GM19438 (cell line): ENCODE measurements around the gene PRRX1.

ENCODE experiments used
- ATAC-seq: cut with Tn5 transposase; IDR thresholded peaks from one replicate; pipeline ENCODE4 v1.9.1; 2021; ENCODE audit warnings: low read depth; ENCODE audit not compliant: unreplicated experiment

PRRX1 gene

DNA sequence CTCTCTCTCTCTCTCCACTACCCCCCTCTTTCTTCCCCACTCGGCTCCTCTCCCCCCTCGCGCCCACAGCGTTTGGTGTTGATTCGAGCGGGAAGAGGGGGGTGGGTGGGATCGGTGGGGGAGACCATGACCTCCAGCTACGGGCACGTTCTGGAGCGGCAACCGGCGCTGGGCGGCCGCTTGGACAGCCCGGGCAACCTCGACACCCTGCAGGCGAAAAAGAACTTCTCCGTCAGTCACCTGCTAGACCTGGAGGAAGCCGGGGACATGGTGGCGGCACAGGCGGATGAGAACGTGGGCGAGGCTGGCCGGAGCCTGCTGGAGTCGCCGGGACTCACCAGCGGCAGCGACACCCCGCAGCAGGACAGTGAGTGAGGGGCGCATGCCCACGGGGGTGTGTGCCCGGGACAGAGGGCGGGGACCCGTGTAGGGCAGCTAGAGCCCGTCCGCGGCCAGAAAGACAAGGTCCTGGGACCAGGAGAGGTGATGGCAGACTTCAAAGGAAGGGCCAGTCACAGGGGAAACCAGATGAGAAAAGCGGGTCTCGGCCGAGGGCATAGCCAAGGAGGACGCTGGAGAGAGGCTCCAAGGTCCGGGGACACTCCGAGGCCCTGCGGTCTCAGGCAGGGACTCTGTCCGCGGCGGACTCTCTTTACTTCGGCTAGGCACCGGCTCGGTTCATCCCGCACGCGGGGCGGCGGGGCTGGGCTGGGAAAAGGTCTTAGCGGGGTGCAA, at the start of gene PRRX1:
PRRX1 (plus strand) TSS at position 39 of the 735 bp plus-strand sequence; CDS start at position 127, 88 bp downstream.
- no peak for ATAC-seq

GRCh38 chr1:170617591-170618330, 46.2 kb upstream of the PRRX1 start:
- no peak for ATAC-seq

DNA sequence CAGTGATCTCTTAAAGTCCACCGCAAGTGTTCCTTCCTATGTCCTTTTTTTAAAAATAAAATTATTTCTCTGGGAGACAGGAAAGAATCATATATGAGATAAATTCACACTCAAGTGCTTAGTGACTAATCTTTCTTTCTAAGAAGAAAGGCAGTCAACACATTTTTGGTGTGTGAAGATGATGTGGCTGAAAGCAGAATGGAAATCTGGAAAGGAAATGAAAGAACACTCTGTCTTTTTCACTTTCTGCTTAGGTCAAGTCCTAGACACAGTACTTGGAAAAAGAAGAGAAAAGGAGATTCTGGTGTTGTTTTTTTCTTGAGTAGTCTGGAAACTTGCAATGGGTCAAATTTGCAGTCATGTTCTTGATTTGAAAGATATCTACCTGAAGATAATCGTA, 45.5 kb upstream of the PRRX1 start:
- no peak for ATAC-seq

DNA sequence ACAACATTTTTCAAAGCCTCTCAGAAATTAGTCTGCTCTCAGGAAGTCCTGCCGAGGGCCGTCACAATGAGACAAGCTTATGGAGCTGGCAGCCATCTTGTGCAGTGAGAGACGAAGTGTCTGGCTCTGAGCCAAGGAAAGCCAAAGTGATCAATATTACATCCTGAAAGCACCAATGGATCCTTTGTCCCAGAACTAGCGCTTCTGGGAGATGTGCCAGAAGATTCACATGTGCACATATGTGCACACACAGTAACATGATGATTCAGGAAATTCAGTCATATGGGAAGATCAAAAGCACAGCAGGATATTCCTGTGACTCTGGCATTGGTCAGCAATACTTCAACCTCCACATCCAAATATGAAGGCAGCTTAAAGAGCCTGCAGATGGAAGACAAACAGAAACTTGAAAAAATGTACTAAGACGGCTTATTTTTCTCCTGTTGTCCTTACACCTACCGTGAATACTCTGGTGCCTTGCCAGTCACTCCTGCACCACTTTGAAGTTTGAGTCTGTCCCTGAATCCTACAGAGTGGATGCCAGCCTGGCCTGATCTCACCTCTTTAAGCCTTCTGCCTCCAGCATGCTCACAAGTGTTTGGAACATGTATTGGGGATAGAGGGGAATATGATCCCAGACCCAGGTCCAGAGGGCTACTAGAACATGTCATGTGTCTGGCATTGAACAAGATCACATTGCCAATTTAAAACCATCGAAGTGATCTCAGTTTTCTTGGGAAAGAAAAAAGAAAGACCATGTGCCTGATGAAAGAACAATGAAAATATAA, 44.5 kb upstream of the PRRX1 start:
- ATAC-seq = no peak

GRCh38 chr1:170620164-170620563, 43.8 kb upstream of the PRRX1 start:
- ATAC-seq = no peak

DNA sequence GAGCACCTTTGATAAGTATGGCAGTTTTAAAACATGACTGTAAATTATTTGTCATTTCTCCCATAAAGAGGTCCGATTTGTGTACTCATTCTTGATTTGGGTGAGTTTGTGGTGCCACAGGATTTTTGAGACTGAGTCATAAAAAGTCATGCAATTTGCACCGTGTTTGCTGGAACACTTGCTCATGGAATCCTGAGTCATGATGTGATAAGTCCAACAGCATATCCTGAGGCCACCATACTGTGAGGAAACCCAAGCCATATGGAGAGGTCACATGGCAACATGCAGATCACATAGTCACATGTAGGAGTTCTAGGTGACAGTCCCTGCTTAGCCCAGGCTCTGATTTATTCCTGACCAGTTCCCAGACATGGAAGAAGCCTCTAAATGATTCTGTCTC, 40.8 kb upstream of the PRRX1 start:
- ATAC-seq = no peak

DNA sequence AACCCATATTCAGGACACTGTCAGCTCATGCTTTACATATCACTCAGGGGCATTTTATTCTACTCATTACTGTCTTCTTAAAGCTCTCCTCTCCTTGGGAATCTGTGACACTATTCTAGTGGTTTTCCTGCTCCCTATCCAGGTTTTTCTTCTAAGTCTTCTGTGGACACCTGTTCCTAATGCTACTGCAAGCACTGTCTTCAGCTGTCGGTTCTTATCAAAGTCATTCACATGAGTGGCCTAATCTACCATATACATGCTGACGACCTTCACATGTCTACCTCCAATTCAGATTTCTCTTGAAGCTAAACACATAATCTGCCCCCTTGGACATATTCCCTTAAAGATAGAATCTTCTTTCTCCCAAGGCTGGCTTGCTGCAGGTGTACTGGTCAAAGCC, 39.8 kb upstream of the PRRX1 start:
- ATAC-seq = no peak

DNA sequence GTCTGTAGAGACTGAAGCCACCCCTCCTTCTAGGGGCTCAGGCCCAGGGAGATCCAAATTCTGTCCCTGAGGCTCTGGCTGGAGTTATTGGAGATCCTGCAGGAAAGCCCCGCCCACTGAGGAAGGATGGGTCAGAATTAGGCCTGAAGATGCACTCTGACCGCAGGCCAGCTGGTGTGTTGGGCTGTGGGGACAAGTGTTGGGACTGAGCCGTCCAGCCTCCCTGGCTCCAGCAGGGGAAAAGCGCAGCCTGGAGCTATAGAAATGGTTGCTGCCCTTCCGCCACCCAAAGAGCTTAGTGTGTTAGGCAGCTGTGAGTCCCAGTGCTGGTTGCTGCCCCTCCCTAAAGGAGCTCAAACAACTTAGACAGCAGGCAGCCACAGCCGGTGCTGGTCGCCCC, 33.0 kb upstream of the PRRX1 start:
- no peak for ATAC-seq

- ATAC-seq = no peak
Measured at GRCh38 chr1:170634293-170634692, 29.6 kb upstream of the PRRX1 start.

- ATAC-seq = no peak
Measured at GRCh38 chr1:170634824-170635410, 29.0 kb upstream of the PRRX1 start.

GRCh38 chr1:170640581-170640980, 23.4 kb upstream of the PRRX1 start:
- ATAC-seq = no peak

DNA sequence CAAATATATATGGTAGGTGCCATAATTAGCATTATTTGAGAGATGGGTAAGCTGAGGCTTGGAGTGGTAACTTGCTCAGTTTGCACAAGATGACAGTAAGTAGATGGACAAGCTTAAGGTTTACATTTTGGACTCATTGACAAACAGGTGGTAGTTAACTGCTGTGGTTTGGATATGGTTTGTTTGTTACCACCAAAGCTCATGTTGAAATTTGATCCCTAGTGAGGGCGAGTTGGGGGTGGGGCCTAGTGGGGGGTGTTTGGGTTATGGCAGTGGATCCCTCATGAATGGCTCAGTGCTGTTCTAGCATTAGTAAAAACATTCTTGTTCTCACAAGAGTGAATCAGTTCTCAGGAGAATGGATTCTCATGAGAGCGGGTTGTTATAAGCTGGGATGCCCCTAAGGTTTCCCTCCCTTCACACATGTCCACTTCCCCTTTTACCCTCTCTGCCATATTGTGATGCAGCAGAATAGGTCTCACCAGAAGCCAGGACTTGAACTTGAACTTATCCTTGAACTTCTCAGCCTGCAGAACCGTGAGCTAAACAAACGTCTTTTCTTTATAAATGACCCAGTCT, 6.6 kb upstream of the PRRX1 start:
- ATAC-seq = no peak

DNA sequence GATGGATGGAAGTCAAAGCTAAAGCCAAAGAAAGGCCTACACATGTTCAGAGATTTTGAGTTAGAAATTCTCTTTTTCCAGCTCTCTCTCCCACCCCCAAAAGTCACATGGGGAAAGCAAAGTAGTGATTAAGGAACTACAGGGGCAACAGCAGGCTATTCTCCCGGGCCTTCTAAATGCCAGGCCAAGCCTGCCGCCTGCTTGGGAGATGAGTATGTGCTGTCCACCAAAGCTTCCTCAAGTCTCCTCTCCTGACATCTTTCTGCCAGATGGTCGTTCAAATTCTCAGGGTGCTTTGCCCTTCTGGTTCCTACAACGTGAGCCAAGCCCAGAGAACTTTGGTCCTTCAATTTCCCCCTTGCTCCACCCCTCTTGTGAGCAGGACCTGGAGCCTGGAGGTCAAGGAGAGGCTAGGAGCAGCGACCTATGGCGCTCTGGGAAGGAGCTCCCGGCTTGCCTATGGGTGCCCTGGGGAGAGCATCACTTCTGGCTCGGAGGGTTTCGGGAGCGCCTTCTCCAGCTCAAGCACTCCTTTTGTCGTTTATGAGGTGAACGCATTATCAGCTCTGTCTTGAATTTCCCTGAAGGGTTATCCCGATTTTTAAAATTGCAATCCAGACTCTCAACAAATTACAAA, 4.4 kb upstream of the PRRX1 start:
- ATAC-seq = no peak

DNA sequence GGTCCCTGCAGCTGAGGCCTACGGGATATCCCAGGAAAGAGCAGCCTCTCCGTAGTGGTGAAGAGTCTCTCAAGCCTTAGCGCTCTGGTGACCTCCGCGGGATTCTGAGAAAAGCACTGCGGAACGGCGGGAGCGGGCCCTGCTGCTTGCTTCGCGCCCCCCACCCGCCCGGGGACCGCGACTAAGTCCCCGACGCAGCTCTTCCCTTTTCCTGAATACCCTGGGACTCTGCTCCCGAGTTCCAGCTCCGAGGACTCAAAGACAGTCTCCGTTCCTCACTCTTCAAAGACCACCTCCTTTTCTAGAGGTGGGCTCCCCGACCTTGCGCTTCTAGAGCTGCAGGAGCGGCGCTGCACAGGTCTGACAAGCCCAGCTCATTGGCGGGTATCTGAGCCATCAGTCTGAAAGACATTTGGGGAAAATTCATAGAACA, 3.6 kb upstream of the PRRX1 start:
- no peak for ATAC-seq

GRCh38 chr1:170660871-170661645, 2.9 kb upstream of the PRRX1 start:
- no peak for ATAC-seq

DNA sequence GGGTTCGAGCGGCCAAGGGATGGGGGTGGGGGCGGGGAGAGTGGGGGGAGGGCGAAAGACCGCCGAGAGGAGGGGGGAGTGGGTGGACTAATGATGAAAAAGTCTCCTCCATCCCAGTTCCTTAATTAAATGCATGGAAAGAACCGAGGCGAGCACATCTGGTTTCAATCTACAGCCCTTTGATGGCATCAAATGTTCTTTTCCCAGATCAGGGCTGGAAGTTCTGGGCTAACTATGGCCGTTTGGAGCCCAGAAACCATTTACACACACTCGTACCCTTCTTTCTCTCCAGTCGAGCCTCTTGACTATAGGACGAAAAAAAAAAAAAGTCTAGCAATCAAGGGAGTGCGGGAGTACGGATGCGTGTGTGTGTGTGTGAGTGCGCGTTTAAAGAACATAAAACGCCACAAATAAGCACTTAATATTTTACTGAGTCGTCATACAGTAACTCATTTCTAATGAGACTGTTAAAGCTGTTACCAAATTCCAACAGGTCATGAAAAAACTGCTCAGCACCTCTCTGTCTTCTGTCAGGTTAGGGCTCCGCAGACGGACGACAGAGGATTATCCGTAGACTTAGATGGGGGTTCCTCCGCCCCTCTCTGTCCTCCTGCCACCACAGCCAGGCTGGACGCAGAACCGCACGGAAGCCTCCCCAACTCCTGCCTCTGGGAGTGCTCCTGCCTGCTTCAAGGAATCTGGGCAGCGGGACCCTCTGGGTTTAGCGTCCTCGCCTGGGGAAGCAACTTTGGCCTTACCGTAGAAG, 2.1 kb upstream of the PRRX1 start:
- no peak for ATAC-seq

GRCh38 chr1:170662561-170663403, 1.1 kb upstream of the PRRX1 start:
- no peak for ATAC-seq
